GM11168 (cell line): ENCODE data around the gene CACNA1E.
"Not testable (repeated sequence)": the region's sequence is repeated elsewhere in the genome, so short reads cannot be mapped to it uniquely, and the experiment has no call there.

Experiments
- in situ Hi-C: fragments of 300-500 bp; cut with MboI; formaldehyde crosslinking; loops from one replicate; pipeline ENCODE4 v1.12.0; 2022; ENCODE audit warnings: low sequenced_read_pairs; ENCODE audit not compliant: unreplicated experiment

The CACNA1E gene

GRCh38 chr1:181513786-181514297, 30.5 kb downstream of the CACNA1E start:
- in situ Hi-C loops: no loop called here

- in situ Hi-C loops: no loop called here
Observed at GRCh38 chr1:181514298-181515290, 31.3 kb downstream of the CACNA1E start.

GRCh38 chr1:181516706-181517105, 33.4 kb downstream of the CACNA1E start:
- in situ Hi-C loops: no loop called here

- in situ Hi-C loops: no loop called here
Observed at GRCh38 chr1:181517181-181517875, 34.0 kb downstream of the CACNA1E start.

- in situ Hi-C loops: no loop called here
Observed at GRCh38 chr1:181518152-181518551, 34.8 kb downstream of the CACNA1E start.

GRCh38 chr1:181522864-181523263, 39.5 kb downstream of the CACNA1E start:
- in situ Hi-C loops: no loop called here

GRCh38 chr1:181525104-181525721, 41.9 kb downstream of the CACNA1E start:
- in situ Hi-C loops: no loop called here

GRCh38 chr1:181528241-181528640, 44.9 kb downstream of the CACNA1E start:
- in situ Hi-C loops: not testable (repeated sequence)

GRCh38 chr1:181531441-181531840, 48.1 kb downstream of the CACNA1E start:
- in situ Hi-C loops: no loop called here

GRCh38 chr1:181531951-181532600, 48.8 kb downstream of the CACNA1E start:
- in situ Hi-C loops: no loop called here

GRCh38 chr1:181538836-181539235, 55.5 kb downstream of the CACNA1E start:
- in situ Hi-C loops: no loop called here

GRCh38 chr1:181541458-181541857, 58.1 kb downstream of the CACNA1E start:
- in situ Hi-C loops: no loop called here

- in situ Hi-C loops: no loop called here
Observed at GRCh38 chr1:181541947-181542346, 58.6 kb downstream of the CACNA1E start.

- in situ Hi-C loops: not testable (repeated sequence)
Observed at GRCh38 chr1:181542406-181542805, 59.1 kb downstream of the CACNA1E start.

- in situ Hi-C loops: no loop called here
Observed at GRCh38 chr1:181545395-181545794, 62.1 kb downstream of the CACNA1E start.

GRCh38 chr1:181548497-181548896, 65.2 kb downstream of the CACNA1E start:
- in situ Hi-C loops: no loop called here

- in situ Hi-C loops: no loop called here
Observed at GRCh38 chr1:181551249-181551648, 67.9 kb downstream of the CACNA1E start.

GRCh38 chr1:181551754-181552153, 68.4 kb downstream of the CACNA1E start:
- in situ Hi-C loops: no loop called here

- in situ Hi-C loops: no loop called here
Observed at GRCh38 chr1:181554465-181554864, 71.1 kb downstream of the CACNA1E start.

GRCh38 chr1:181556631-181557030, 73.3 kb downstream of the CACNA1E start:
- in situ Hi-C loops: no loop called here
